HG02588 (cell line): Measurements from ENCODE around the gene WDR64.
"Not testable (repeated sequence)": the region's sequence is repeated elsewhere in the genome, so short reads cannot be mapped to it uniquely, and the experiment has no call there.

ENCODE experiments used
- ATAC-seq: cut with Tn5 transposase; IDR thresholded peaks from one replicate; pipeline ENCODE4 v1.9.1; 2021; ENCODE audit warnings: mild to moderate bottlenecking, moderate library complexity; ENCODE audit not compliant: unreplicated experiment

WDR64 gene

GRCh38 chr1:241782396-241782795 is 130.3 kb downstream of the WDR64 start:
- ATAC-seq: no peak

DNA sequence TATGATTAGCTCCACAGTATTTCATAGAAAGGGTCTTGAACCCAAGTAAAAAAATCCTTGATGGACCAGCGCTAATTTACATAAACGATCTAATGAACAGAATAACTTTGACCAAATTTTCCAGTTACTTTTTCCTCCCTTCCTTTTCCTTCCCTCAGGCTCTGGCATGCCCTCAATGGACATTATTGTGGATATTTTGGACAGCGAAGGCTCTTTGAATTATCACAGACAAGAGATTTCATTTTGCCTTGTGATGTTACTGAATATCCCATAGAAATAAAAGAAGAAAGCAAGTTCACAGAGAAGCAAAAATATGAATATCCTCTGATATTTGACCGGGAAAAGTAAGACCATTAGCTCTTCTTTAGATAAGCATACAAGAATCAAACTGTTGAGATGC is 135.6 kb downstream of the WDR64 start:
- ATAC-seq: no peak

DNA sequence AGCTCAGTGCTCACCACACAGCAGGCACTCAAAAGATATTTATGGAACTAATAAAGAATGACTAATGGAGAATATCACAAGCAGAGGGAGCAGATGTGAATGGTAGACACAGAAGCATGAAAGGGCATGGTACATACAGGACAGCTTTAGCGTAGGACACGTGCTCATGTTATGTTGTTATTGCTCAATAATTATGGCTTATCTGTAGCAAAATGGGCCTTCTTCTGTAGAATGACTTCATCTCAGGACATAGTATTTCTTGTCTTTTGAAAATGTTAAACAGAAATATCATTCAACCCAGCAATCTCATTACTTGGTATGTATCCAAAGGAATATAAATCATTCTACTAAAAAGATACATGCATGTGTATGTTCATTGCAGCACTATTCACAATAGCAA is 137.0 kb downstream of the WDR64 start:
- ATAC-seq: no peak

GRCh38 chr1:241799416-241799815 is 147.3 kb downstream of the WDR64 start:
- no peak for ATAC-seq

DNA sequence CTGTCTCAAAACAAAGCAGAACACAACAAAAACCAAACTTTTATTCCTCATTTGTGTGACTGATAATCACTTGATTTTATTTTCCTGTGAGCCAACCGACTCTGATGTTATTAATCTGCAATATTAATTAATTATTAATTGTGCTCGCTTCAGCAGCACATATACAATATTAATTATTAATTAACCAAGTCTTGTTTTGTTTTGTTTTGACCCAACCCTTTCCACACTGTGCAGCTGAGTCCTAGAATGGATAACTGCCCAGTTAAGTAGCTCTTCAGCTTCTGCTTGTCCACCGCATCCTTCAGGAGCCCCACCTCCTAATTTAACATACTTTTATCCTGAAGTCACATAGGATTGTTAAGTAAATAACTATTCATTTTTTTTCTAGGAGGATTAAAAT is 148.6 kb downstream of the WDR64 start:
- ATAC-seq: no peak

DNA sequence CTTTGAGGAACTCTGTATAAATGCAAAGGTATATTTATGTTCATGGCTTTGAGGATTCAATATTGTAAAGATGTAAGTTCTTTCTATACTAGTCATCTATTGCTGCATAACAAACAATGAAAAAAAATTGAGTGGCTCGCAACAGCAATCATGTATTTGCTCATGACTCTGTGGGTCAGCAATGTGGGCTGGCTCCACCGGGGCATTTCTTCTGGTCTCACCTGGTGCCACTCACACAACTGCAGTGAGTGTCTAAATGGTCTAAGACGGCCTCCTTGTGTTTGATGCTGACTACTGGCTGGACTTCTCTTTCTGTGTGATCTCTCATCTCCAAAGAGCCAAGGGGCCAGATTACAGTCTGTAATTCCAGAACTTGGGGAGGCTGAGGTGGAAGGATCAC is 150.8 kb downstream of the WDR64 start:
- no peak for ATAC-seq

DNA sequence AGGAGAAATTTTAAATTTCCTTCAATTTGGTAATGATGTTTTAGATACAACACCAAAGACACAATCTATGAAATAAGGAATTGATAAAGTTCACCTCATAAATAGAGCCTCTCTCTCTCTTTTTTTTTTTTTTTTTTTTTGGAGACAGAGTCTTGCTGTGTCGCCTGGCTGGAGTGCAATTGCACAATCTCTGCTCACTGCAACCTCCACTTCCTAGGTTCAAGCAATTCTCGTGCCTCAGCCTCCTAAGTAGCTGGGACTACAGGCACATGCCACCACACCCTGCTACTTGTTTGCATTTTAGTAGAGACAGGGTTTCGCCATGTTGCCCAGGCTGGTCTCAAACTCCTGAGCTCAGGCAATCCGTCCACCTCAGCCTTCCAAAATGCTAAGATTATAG is 152.6 kb downstream of the WDR64 start:
- not testable (repeated sequence) for ATAC-seq

DNA sequence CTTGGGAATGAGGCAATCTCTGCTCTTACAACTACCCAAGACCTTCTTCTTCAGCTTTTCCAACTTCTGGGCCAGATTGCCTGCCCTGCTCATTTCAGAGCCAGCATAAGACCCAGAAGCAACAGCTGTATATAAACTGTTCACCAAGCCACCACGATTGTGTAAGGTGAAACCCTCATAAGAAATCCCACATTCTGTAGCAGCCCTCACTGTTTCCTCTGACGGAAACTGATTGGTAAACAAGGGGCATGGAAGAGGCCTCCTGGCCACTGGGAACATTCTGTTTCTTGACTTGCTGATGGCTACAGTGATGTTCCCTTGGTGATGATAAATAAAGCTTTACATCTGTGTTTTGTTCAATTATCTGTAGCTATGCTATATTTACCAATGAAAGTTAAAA is 156.2 kb downstream of the WDR64 start:
- ATAC-seq: no peak

- peak; percentile 57 for ATAC-seq
These were observed 158.8 kb downstream of the WDR64 start for GRCh38 chr1:241810769-241811405.

DNA sequence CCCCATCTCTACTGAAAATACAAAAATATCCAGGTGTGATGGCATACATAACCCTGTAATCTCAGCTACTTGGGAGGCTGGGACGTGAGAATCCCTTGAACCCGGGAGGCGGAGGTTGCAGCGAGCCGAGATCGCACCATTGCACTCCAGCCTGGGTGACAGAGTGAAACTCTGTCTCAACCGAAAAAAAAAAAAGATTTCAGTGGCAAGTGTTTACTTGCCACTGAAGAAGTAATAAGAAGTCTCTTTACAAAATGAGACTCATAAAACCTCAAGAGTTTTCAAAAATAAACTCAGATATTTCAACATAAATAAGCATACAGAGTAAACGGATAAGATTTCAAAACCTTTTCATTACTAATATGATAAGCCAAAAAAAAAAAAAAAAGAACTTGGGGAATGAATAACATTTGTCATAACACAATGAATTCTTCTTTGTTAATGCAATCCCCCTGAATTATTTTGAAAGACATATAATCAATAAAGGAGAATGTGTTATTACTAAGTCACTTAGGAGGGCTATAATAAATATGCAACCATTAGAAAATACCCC is 161.8 kb downstream of the WDR64 start:
- no peak for ATAC-seq

GRCh38 chr1:241816008-241816407 is 163.9 kb downstream of the WDR64 start:
- no peak for ATAC-seq

DNA sequence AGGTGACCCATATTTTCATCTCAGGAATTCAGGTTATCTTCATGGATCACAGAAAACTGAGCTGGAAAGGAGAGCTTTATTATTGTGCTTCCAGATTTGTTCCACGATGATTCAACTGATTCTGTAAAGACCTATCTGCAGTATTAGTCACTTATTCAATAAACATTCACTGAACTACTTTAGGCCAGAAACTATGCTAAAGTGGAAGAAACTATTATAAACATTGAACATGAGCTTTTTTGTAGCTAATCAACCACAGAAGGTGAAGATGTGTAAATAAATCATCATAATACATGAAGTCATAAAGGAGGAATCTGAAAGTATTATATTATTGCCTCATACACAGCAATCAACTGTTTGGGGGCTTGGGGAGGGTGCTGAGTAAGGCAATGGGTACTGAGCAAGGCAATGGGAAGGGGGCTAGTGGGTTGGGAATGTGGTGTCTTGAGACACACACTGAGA is 165.3 kb downstream of the WDR64 start:
- no peak for ATAC-seq

- no peak for ATAC-seq
These were observed 166.0 kb downstream of the WDR64 start for GRCh38 chr1:241817956-241818612.

DNA sequence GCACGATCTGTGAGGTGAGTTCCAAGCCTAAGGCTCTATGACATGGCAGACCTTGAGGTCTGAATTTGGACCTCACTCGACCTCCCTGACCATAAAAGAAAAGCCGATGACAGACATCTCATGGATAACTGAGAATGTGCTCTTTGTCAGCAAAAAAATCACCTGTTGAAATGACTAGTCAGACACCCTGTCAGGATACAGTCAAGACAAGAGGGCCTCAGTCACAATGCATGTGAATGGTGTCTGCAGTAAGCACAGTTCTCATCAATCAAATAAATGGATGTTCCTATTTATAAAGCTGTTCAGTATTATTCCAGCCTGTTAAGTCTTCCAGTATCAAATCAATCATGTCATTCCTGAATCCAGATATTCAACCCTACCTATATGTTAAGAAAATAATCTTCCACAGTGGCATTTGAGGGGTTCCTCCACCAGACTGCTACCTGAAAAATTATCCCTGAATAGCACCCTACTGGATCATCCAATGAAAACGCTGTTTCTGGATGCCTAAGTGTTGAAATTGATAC is 167.3 kb downstream of the WDR64 start:
- ATAC-seq: no peak

DNA sequence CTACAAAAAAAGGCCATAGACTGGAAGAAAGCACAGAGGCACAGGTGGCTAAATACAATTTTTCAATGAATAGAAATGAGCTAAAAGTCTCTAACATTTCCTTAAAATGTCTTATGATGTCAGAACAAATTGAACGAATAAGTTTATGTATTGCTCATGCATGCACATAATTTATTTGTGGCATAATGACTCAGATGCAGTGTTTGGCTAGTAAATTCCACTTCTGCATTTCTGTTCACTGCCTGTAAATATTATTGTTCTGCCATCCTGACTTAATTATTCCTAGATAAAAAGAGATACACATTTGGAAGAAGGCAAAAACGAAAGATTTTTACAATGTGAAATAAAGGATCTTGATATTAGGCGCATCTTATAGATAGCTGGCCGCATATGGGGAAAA is 169.3 kb downstream of the WDR64 start:
- ATAC-seq: no peak

- no peak for ATAC-seq
These were observed 170.8 kb downstream of the WDR64 start for GRCh38 chr1:241822846-241823245.

DNA sequence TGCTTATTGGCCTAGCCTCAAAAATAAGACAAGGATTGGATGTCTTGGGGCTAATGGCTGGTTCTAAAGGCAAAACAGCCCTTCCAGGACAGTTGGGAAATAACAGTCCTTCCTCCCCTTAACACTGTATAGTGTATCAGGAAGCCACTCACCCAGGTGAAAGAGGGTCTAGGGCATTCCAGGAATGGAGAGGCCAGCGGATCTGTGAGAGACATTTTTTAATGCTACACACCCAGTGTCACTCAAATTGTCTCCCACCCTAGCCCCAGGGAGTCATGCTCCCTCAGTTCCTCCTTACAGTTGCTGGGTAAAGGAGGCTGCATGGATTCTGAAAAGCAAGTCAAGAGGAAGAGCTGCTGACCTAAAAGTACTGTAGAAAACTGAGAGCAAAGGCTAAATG is 171.8 kb downstream of the WDR64 start:
- no peak for ATAC-seq

GRCh38 chr1:241825581-241825980 is 173.5 kb downstream of the WDR64 start:
- no peak for ATAC-seq

DNA sequence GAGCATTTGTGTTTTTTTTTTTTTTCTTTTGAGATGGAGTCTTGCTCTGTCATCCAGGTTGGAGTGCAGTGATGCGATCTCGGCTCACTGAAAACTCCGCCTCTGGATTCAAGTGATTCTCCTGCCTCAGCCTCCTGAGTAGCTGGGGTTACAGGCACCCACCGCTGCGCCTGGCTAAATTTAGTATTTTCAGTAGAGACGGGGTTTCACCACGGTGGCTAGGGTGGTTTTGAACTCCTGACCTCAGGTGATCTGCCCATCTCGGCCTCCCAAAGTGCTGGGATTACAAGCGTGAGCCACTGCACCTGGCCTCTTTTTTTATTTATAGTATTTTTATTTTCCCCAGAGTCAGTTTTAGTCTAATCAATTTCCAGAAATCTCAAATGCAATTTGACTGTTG is 174.5 kb downstream of the WDR64 start:
- not testable (repeated sequence) for ATAC-seq

- ATAC-seq: no peak
These were observed 175.2 kb downstream of the WDR64 start for GRCh38 chr1:241827264-241827663.

DNA sequence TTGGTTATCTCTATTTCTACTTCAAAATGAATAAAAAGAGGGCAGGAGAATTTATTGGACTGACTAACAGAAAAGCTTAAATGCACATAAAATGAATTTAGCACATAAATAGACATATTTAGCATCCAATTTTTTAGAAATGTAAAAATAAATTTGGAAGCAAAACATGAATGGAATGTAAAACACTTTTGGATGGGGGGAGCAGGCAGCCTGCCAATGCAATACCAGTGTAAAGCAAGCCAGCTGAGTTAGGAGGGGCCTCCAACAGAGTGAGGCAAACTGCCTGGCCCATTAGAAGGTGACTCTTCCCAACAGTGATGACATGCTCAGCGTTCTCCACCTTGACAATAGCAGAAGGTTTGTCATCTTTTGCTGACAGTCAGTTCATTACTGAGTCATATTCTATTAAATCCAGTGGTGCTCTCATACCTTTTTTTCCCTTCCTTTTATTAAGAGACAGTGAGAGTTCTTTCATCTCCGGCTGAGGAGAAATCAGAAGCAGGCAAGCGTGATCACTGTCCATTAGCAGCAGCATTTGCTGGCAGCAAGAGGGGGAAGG is 176.5 kb downstream of the WDR64 start:
- ATAC-seq: no peak

DNA sequence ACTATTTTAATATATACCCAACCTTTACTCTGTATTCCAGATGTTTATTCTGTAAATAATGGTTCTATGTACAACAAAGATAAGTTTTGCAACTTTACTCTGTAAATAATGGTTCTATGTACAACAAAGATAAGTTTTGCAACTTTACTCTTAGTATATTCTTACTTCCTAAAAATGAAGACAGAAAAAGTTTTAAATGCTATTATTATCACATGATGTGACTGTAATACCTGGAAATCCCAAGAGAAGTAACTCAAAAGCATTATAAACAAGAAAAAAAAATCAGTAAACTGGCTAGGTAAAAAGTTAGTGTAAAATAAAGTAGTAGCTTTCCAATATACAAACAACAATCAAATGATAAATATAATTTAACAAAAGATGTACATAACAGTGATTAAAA is 177.4 kb downstream of the WDR64 start:
- no peak for ATAC-seq
